Mesenchymal stem cell (in vitro differentiated cells and primary cell): Measurements from ENCODE around the gene NSUN6.
"Not testable (repeated sequence)": the region's sequence is repeated elsewhere in the genome, so short reads cannot be mapped to it uniquely, and the experiment has no call there.

Source experiments
- DNase-seq: peaks from one replicate; pipeline ENCODE4 v3.0.0-alpha.2; 2013
- H2AFZ ChIP-seq: one replicate; pipeline ENCODE4 v1.6.1; 2013; ENCODE audit warnings: low read depth, mild to moderate bottlenecking, control low read depth, inconsistent platforms, low read length, moderate library complexity
- H2AK5ac ChIP-seq: 2 replicates; pipeline ENCODE4 v1.6.1; 2013; ENCODE audit warnings: low read length, moderate library complexity, mild to moderate bottlenecking, inconsistent platforms; ENCODE audit not compliant: severe bottlenecking
- H2BK120ac ChIP-seq: one replicate; pipeline ENCODE4 v1.6.1; 2013; ENCODE audit warnings: low read depth, mild to moderate bottlenecking, inconsistent platforms, low read length, moderate library complexity
- H2BK12ac ChIP-seq, 2 experiments: one replicate each; pipeline ENCODE4 v1.6.1; 2013; ENCODE audit warnings: inconsistent platforms in 2 of 2, low read length in 2 of 2, mild to moderate bottlenecking in 2 of 2, moderate library complexity in 2 of 2, control low read depth in 1 of 2
- H2BK15ac ChIP-seq: one replicate; pipeline ENCODE4 v1.6.1; 2013; ENCODE audit warnings: mild to moderate bottlenecking, low read depth, inconsistent platforms; ENCODE audit not compliant: poor library complexity, severe bottlenecking
- H2BK5ac ChIP-seq: 2 replicates; pipeline ENCODE4 v1.6.1; 2013; ENCODE audit warnings: low read depth, mild to moderate bottlenecking, low read length, control low read depth, inconsistent platforms; ENCODE audit not compliant: poor library complexity, severe bottlenecking
- H3K14ac ChIP-seq, 2 experiments: one replicate each; pipeline ENCODE4 v1.6.1; 2013; ENCODE audit warnings: inconsistent platforms in 2 of 2, low read length in 2 of 2, control low read depth in 1 of 2, mild to moderate bottlenecking in 1 of 2, moderate library complexity in 1 of 2
- H3K18ac ChIP-seq, 2 experiments: one replicate each; pipeline ENCODE4 v1.6.1; 2013; ENCODE audit warnings: inconsistent platforms in 2 of 2, low read length in 2 of 2, control low read depth in 1 of 2, low read depth in 1 of 2, mild to moderate bottlenecking in 1 of 2
- H3K23ac ChIP-seq, 2 experiments: one replicate each; pipeline ENCODE4 v1.6.1; 2013; ENCODE audit warnings: inconsistent platforms in 2 of 2, low read length in 2 of 2, mild to moderate bottlenecking in 2 of 2, moderate library complexity in 2 of 2, control low read depth in 1 of 2
- H3K27ac ChIP-seq: 2 replicates; pipeline ENCODE4 v1.5.1; 2013; ENCODE audit warnings: mild to moderate bottlenecking, moderate library complexity, low read length, control low read depth, inconsistent platforms; ENCODE audit not compliant: poor library complexity, severe bottlenecking
- H3K27me3 ChIP-seq, 2 experiments: 2 replicates each; pipeline versions ENCODE4 v1.6.1 to v1.7.0; 2013; ENCODE audit warnings: low read length in 2 of 2, mild to moderate bottlenecking in 2 of 2, moderate library complexity in 2 of 2, control low read depth in 1 of 2, inconsistent platforms in 1 of 2; ENCODE audit not compliant: control insufficient read depth in 1 of 2, insufficient read depth in 1 of 2
- H3K36me3 ChIP-seq, 2 experiments: 2 replicates each; pipeline versions ENCODE4 v1.6.1 to v1.7.0; 2013; ENCODE audit warnings: low read length in 2 of 2, control low read depth in 1 of 2, inconsistent platforms in 1 of 2, low read depth in 1 of 2, mild to moderate bottlenecking in 1 of 2; ENCODE audit not compliant: insufficient read depth in 2 of 2, control insufficient read depth in 1 of 2
- H3K4ac ChIP-seq, 2 experiments: one replicate each; pipeline ENCODE4 v1.6.1; 2013; ENCODE audit warnings: inconsistent platforms in 2 of 2, low read length in 2 of 2, mild to moderate bottlenecking in 2 of 2, moderate library complexity in 2 of 2, control low read depth in 1 of 2, low read depth in 1 of 2
- H3K4me1 ChIP-seq: 2 replicates; pipeline ENCODE4 v1.6.1; 2013; ENCODE audit warnings: low read depth, low read length, control low read depth; ENCODE audit not compliant: control insufficient read depth, insufficient read depth
- H3K4me2 ChIP-seq: 2 replicates; pipeline ENCODE4 v1.6.1; 2013; ENCODE audit warnings: low read length, mild to moderate bottlenecking, inconsistent platforms; ENCODE audit not compliant: poor library complexity, severe bottlenecking
- H3K4me3 ChIP-seq, 2 experiments: 2 replicates each; pipeline versions ENCODE4 v1.5.1 to v1.7.0; 2013; ENCODE audit warnings: low read length in 2 of 2, mild to moderate bottlenecking in 2 of 2, control low read depth in 1 of 2, low read depth in 1 of 2; ENCODE audit not compliant: insufficient read depth in 1 of 2
- H3K79me1 ChIP-seq: replicated peaks from 2 replicates; pipeline ENCODE4 v1.6.1; 2013; ENCODE audit warnings: mild to moderate bottlenecking, control low read depth, low read length, inconsistent platforms; ENCODE audit not compliant: poor library complexity, severe bottlenecking
- H3K9ac ChIP-seq: 2 replicates; pipeline ENCODE4 v1.7.0; 2013; ENCODE audit warnings: mild to moderate bottlenecking, low read length, moderate library complexity
- H3K9me3 ChIP-seq: 2 replicates; pipeline ENCODE4 v1.7.0; 2013; ENCODE audit warnings: mild to moderate bottlenecking, low read length; ENCODE audit not compliant: control insufficient read depth
- H4K8ac ChIP-seq: one replicate; pipeline ENCODE4 v1.6.1; 2013; ENCODE audit warnings: inconsistent platforms, mild to moderate bottlenecking, low read length, moderate library complexity
- H4K91ac ChIP-seq: one replicate; pipeline ENCODE4 v1.6.1; 2013; ENCODE audit warnings: mild to moderate bottlenecking, low read length, inconsistent platforms
- WGBS: methylation state at CpG from one replicate; pipeline ENCODE4 v1.1.7; 2013; ENCODE audit warnings: mixed read lengths; 5-methylcytosine and 5-hydroxymethylcytosine counted together

The NSUN6 gene

GRCh38 chr10:18571780-18572179 is 79.6 kb downstream of the NSUN6 start:
- H2AFZ ChIP-seq: no peak overlapping the region
- no peak overlapping the region for H2AK5ac ChIP-seq
- H2BK5ac ChIP-seq: no peak overlapping the region
- H3K4ac ChIP-seq: no peak overlapping the region
- no peak overlapping the region for H3K23ac ChIP-seq
- no peak overlapping the region for H3K27ac ChIP-seq
- no peaks in the 10 kb centered on the region for H3K4me1 ChIP-seq
- no peak overlapping the region for H3K4me3 ChIP-seq
- H4K91ac ChIP-seq: no peak overlapping the region
- H3K18ac ChIP-seq: no peak overlapping the region
- peaks cover 34% of the 10 kb centered on the region for H3K9me3 ChIP-seq
- DNase-seq: no peak
- no peak overlapping the region for H2BK15ac ChIP-seq
- 94% methylated on average over 1 of the region's 1 CpG for WGBS
- no peak overlapping the region for H4K8ac ChIP-seq
- no peak overlapping the region for H3K9ac ChIP-seq
- no peak overlapping the region for H2BK12ac ChIP-seq
- no peak overlapping the region for H3K14ac ChIP-seq
- no peaks in the 10 kb centered on the region for H3K36me3 ChIP-seq
- no peaks in the 10 kb centered on the region for H3K27me3 ChIP-seq
- no peak overlapping the region for H2BK120ac ChIP-seq
- no peak overlapping the region for H3K4me2 ChIP-seq
- H3K79me1 ChIP-seq: no peaks in the 10 kb centered on the region

DNA sequence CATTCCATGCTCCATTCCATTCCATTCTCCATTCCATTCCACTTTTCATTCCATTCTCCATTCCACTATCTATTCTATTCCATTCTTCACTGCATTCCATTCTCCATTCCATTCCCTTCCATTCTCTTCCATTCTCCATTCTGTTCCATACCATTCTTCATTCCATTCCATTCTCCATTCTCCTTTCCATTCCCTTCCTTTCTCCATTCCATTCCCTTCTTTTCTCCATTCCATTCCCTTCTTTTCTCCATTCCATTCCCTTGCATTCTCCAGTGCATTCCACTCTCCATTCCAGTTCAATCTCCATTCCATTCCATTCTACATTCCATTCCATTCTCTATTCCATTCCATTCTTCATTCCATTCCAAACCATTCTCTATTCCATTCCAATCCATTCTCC is 80.3 kb downstream of the NSUN6 start:
- Histone ChIP-seq H3K4me3 (no peak overlapping the region), H2AFZ (no peak overlapping the region), H3K4ac (no peak overlapping the region), H2AK5ac (no peak overlapping the region), H3K36me3 (no peaks in the 10 kb centered on the region), H2BK5ac (no peak overlapping the region), H3K4me2 (no peak overlapping the region), H3K27me3 (no peaks in the 10 kb centered on the region), H4K91ac (no peak overlapping the region), H2BK120ac (no peak overlapping the region), H3K9me3 (peaks cover 41% of the 10 kb centered on the region), H3K79me1 (no peaks in the 10 kb centered on the region), H3K9ac (no peak overlapping the region), H2BK15ac (no peak overlapping the region), H3K23ac (no peak overlapping the region), H4K8ac (no peak overlapping the region), H2BK12ac (no peak overlapping the region), H3K4me1 (no peaks in the 10 kb centered on the region), H3K14ac (no peak overlapping the region), H3K27ac (no peak overlapping the region), H3K18ac (no peak overlapping the region)
- DNase-seq: no peak

DNA sequence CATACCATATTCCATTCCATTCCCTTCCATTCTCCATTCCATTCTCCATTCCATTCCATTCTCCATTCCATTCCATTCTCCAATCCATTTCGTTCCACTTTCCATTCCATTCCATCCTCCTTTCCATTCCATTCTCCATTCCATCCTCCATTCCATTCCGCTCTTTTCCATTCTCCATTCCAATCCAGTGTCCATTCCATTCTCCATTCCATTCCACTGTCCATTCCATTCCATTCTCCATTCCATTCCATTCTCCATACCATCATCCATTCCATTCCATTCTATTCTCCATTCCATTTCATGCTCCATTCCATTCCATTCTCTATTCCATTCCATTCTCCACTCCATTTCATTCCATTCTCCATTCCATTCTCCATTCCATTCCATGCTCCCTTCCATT is 81.0 kb downstream of the NSUN6 start:
- 96% methylated on average over 2 of the region's 2 CpGs for WGBS
- H3K36me3 ChIP-seq, H3K4me1 ChIP-seq, H2BK15ac ChIP-seq, H2AK5ac ChIP-seq, H2BK5ac ChIP-seq, H4K91ac ChIP-seq, H3K9ac ChIP-seq, H3K27me3 ChIP-seq, H2BK120ac ChIP-seq, DNase-seq, H3K18ac ChIP-seq, H3K27ac ChIP-seq, H2AFZ ChIP-seq, H3K14ac ChIP-seq, H3K4me3 ChIP-seq, H3K4ac ChIP-seq, H4K8ac ChIP-seq, H2BK12ac ChIP-seq, H3K4me2 ChIP-seq, H3K23ac ChIP-seq, H3K79me1 ChIP-seq: not testable (repeated sequence)
- H3K9me3 ChIP-seq: peaks cover 48% of the 10 kb centered on the region

DNA sequence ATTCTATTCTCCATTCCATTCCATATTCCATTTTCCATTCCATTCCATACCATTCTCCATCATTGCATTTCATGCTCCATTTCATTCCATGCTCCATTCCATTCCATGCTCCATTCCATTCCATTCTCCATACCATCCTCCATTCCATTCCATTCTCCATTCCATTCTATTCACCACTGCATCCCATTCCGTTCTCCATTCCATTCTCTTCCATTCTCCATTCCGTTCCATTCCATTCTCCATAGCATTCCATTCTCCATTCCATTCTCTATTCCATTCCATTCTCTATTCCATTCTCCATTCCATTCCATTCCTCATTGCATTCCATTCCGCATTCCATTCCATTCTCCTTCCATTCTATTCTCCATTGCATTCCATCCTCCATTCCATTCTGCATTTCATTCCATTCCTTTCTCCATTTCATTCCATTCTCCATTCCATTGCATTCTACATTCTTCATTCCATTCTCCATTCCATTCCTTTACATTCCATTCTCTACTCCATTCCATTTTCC is 84.0 kb downstream of the NSUN6 start:
- 96% methylated on average over 3 of the region's 3 CpGs for WGBS
- H3K18ac ChIP-seq: no peak overlapping the region

More for the DNA sequence above, 84.0 kb downstream of the NSUN6 start:
- Histone ChIP-seq H3K9ac (no peak overlapping the region), H3K4me1 (no peaks in the 10 kb centered on the region), H3K27ac (no peak overlapping the region), H3K4me2 (no peak overlapping the region), H2AFZ (no peak overlapping the region), H2BK12ac (no peak overlapping the region), H2BK15ac (no peak overlapping the region), H3K14ac (no peak overlapping the region), H2AK5ac (no peak overlapping the region), H3K23ac (no peak overlapping the region), H2BK5ac (no peak overlapping the region), H2BK120ac (no peak overlapping the region), H4K8ac (no peak overlapping the region), H3K9me3 (peaks cover 65% of the 10 kb centered on the region), H4K91ac (no peak overlapping the region), H3K27me3 (no peaks in the 10 kb centered on the region), H3K79me1 (no peaks in the 10 kb centered on the region), H3K36me3 (no peaks in the 10 kb centered on the region), H3K4ac (no peak overlapping the region), H3K4me3 (no peak overlapping the region)
- DNase-seq: no peak
